CD4-positive, alpha-beta memory T cell (primary cell): ENCODE measurements around the gene IQGAP3. TPM values are rescaled to one million over a fixed set of nuclear protein-coding genes. Genes with fewer than 3 reads are reported as not detected.

ENCODE experiments used
- CTCF ChIA-PET: fragments of 350-600 bp; sonication (Branson Sonifier 250); formaldehyde crosslinking; loops from one replicate; lab custom pipeline; 2021; ENCODE audit warnings: inconsistent platforms; ENCODE audit not compliant: partially characterized antibody; lab: Charles Lee
- POLR2A ChIA-PET: fragments of 350-600 bp; sonication (Branson Sonifier 250); formaldehyde crosslinking; loops from one replicate; lab custom pipeline; 2021; ENCODE audit not compliant: partially characterized antibody; lab: Charles Lee
- DNase-seq, 5 donors: peaks; one replicate each; pipeline versions ENCODE4 v3.0.0 to v3.0.0-alpha.2; 2020 to 2022; ENCODE audit warnings: mixed read lengths in 1 of 5
- H3K27ac ChIP-seq: one replicate; pipeline ENCODE4 v1.7.0; 2013; ENCODE audit warnings: low read depth, low read length
- H3K27me3 ChIP-seq: 2 replicates; pipeline ENCODE4 v1.7.0; 2013; ENCODE audit warnings: mild to moderate bottlenecking, low read length, moderate library complexity; ENCODE audit not compliant: insufficient read depth
- H3K36me3 ChIP-seq: 2 replicates; pipeline ENCODE4 v1.7.0; 2013; ENCODE audit warnings: mild to moderate bottlenecking, low read length, moderate library complexity; ENCODE audit not compliant: insufficient read depth
- H3K4me1 ChIP-seq: 2 replicates; pipeline ENCODE4 v1.7.0; 2013; ENCODE audit warnings: mild to moderate bottlenecking, low read length, moderate library complexity; ENCODE audit not compliant: insufficient read depth
- H3K4me3 ChIP-seq, 2 donors: one replicate each; pipeline ENCODE4 v1.7.0; 2013; ENCODE audit warnings: low read length in 2 of 2, mild to moderate bottlenecking in 1 of 2
- H3K9me3 ChIP-seq, 2 donors: one replicate each; pipeline ENCODE4 v1.7.0; 2013; ENCODE audit warnings: low read length in 2 of 2, control low read depth in 1 of 2; ENCODE audit not compliant: control insufficient read depth in 1 of 2
- H3K27ac Mint-ChIP-seq, 7 donors: one replicate each; pipeline ENCODE4 v1.8.0; 2020 to 2021; ENCODE audit warnings: mixed read lengths in 7 of 7, mild to moderate bottlenecking in 6 of 7, inconsistent platforms in 3 of 7, moderate library complexity in 3 of 7
- H3K27me3 Mint-ChIP-seq, 2 donors: one replicate each; pipeline ENCODE4 v1.8.0; 2020 to 2021; ENCODE audit warnings: mixed read lengths in 2 of 2
- H3K36me3 Mint-ChIP-seq, 2 donors: one replicate each; pipeline ENCODE4 v1.8.0; 2020 to 2021; ENCODE audit warnings: mixed read lengths in 2 of 2, inconsistent platforms in 1 of 2, mild to moderate bottlenecking in 1 of 2
- H3K4me1 Mint-ChIP-seq, 4 donors: one replicate each; pipeline ENCODE4 v1.8.0; 2020 to 2021; ENCODE audit warnings: mixed read lengths in 4 of 4, mild to moderate bottlenecking in 1 of 4
- H3K4me3 Mint-ChIP-seq, 8 donors: one replicate each; pipeline ENCODE4 v1.8.0; 2020 to 2021; ENCODE audit warnings: mixed read lengths in 8 of 8, mild to moderate bottlenecking in 7 of 8, moderate library complexity in 6 of 8, inconsistent platforms in 3 of 8
- H3K9me3 Mint-ChIP-seq, 8 donors: one replicate each; pipeline ENCODE4 v1.8.0; 2020 to 2021; ENCODE audit warnings: mixed read lengths in 8 of 8, mild to moderate bottlenecking in 5 of 8, inconsistent platforms in 3 of 8, moderate library complexity in 1 of 8
- intact Hi-C: fragments of 100-400 bp; cut with micrococcal nuclease; formaldehyde crosslinking; loops from one replicate; pipeline ENCODE4 v1.15.1; 2023
- polyA plus RNA-seq, 2 donors: library from polyadenylated mRNA; unstranded; fragments of 300-500 nt; fragmentation: Illumina TruSeq; gene quantifications; one replicate each; pipeline ENCODE4 v1.2.3, GENCODE V29; 2021
- total RNA-seq, 2 experiments: library from RNA; stranded (reverse); gene quantifications; one replicate each; pipeline ENCODE4 v1.2.3, GENCODE V29; 2021

The IQGAP3 gene
- total and polyA plus RNA-seq, 4 experiments from 2014 or later, result not detected

GRCh38 chr1:156484480-156485058 is 87.8 kb downstream of the IQGAP3 start:
- Mint-ChIP-seq H3K4me1 (peaks cover 61 to 89% (median 77%) of the 10 kb centered on the region in 4 donors), H3K27ac (peak overlapping the region; percentile 48 to 87 (median 77)), H3K27me3 (no peaks in the 10 kb centered on the region), H3K36me3 (peaks cover 32 to 63% of the 10 kb centered on the region in 2 donors), H3K4me3 (no peak overlapping the region), H3K9me3 (peaks cover 0 to 3% (median 0%) of the 10 kb centered on the region in 8 donors)
- DNase-seq, result no peak
- H3K9me3 ChIP-seq, result no peaks in the 10 kb centered on the region
- H3K4me1 ChIP-seq, result peaks cover 87% of the 10 kb centered on the region
- ChIA-PET POLR2A (interaction anchor here (0.6 to 14.5 kb wide), 3 partner anchors 19 to 204 kb away, joined by 3 to 376 read pairs (median 4); partner anchors contain the start of gene MEF2D), CTCF (interaction anchor here (0.8 to 14.7 kb wide), 4 partner anchors 15 to 124 kb away, joined by 3 to 257 read pairs (median 6); partner anchors contain the start of gene MEF2D)
- no peak overlapping the region for H3K4me3 ChIP-seq
- peaks cover 42% of the 10 kb centered on the region for H3K36me3 ChIP-seq
- no peaks in the 10 kb centered on the region for H3K27me3 ChIP-seq
- intact Hi-C loops, result no loop called here
- no peak overlapping the region for H3K27ac ChIP-seq

- peaks cover 53% of the 10 kb centered on the region for H3K36me3 ChIP-seq
- intact Hi-C loops, result no loop called here
Measured at GRCh38 chr1:156483397-156483796, 89.0 kb downstream of the IQGAP3 start.

DNA sequence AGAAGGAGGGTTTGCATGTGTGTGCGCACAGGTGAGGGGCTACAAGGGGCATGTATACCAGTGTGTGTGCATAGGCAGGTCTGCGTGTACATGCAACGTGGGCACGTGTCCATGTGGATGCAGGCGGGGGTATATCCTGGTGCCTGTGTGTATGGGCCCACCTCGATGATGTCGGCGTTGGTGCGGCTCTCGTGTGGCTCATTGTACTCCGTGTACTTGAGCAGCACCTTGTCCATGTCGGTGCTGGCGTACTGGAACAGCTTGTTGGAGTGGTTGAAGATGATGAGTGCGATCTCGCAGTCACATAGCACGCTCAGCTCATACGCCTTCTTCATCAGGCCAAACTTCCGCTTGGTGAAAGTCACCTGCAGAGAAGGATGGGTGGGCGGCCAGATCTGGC is 90.1 kb downstream of the IQGAP3 start:
- peak overlapping the region; percentile 20 to 97 (median 92) for H3K27ac Mint-ChIP-seq
- POLR2A ChIA-PET, result interaction anchor here (14.5 kb wide), 1 partner anchor 21 kb away, joined by 376 read pairs; the partner anchor contains the start of gene MEF2D
- H3K4me3 Mint-ChIP-seq, result peak overlapping the region in 1 of 8 donors; percentile 5

More at GRCh38 chr1:156483397-156483796, 89.0 kb downstream of the IQGAP3 start:
- peaks cover 0 to 3% (median 0%) of the 10 kb centered on the region in 8 donors for H3K9me3 Mint-ChIP-seq
- DNase-seq, result no peak
- Histone ChIP-seq H3K27me3 (no peaks in the 10 kb centered on the region), H3K27ac (no peak overlapping the region), H3K9me3 (no peaks in the 10 kb centered on the region), H3K4me1 (peaks cover 75% of the 10 kb centered on the region), H3K4me3 (no peak overlapping the region)
- peaks cover 51 to 78% (median 66%) of the 10 kb centered on the region in 4 donors for H3K4me1 Mint-ChIP-seq
- H3K4me3 Mint-ChIP-seq, result peak overlapping the region in 1 of 8 donors; percentile 31
- ChIA-PET POLR2A (interaction anchor here (1.2 to 14.5 kb wide), 2 partner anchors 11 to 20 kb away, joined by 5 to 376 read pairs; partner anchors contain the start of gene MEF2D), CTCF (interaction anchor here (1.2 to 14.7 kb wide), 6 partner anchors 8 to 125 kb away, joined by 3 to 257 read pairs (median 9); partner anchors contain the start of gene MEF2D)
- H3K36me3 Mint-ChIP-seq, result peaks cover 41 to 66% of the 10 kb centered on the region in 2 donors
- peak overlapping the region in 5 of 7 donors; percentile 48 to 91 (median 73) for H3K27ac Mint-ChIP-seq
- no peaks in the 10 kb centered on the region for H3K27me3 Mint-ChIP-seq

DNA sequence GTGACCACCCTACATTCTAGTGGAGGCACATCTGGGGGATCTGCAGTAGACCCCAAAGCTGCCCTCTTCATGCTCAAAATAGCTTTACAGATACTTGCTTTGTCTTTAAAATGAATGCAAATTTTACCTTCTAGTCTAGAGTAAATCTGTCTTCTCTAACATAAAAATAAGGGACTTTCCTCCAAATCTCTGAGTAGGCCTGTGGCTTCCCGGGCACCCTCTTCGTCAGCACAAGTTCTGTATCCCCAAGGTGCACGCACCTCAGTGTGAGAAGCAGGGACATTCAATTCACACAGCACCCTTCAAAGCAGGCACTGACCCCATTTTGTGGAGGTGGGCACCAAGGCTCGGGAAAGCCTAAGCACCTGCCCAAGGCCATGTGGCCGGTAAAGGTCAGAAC is 90.8 kb downstream of the IQGAP3 start:
- Mint-ChIP-seq H3K27me3 (no peaks in the 10 kb centered on the region), H3K27ac (peak overlapping the region; percentile 75 to 97 (median 92)), H3K36me3 (peaks cover 51 to 78% of the 10 kb centered on the region in 2 donors), H3K4me3 (peak overlapping the region in 5 of 8 donors; percentile 5 to 43 (median 35)), H3K9me3 (peaks cover 0 to 2% (median 0%) of the 10 kb centered on the region in 8 donors), H3K4me1 (peaks cover 36 to 59% (median 50%) of the 10 kb centered on the region in 4 donors)
- Histone ChIP-seq H3K36me3 (peaks cover 71% of the 10 kb centered on the region), H3K27ac (peak overlapping the region; percentile 42), H3K4me1 (peaks cover 56% of the 10 kb centered on the region), H3K27me3 (no peaks in the 10 kb centered on the region), H3K9me3 (no peaks in the 10 kb centered on the region), H3K4me3 (no peak overlapping the region)
- CTCF ChIA-PET, result interaction anchor here (0.6 to 14.7 kb wide), 20 partner anchors 10 to 146 kb away, joined by 3 to 257 read pairs (median 8); partner anchors contain the start of genes GPATCH4, IQGAP3 and MEF2D
- POLR2A ChIA-PET, result interaction anchor here (0.9 to 14.5 kb wide), 7 partner anchors 8 to 225 kb away, joined by 3 to 376 read pairs (median 7); partner anchors contain the start of genes GPATCH4, MEF2D and NAXE
- DNase-seq, result peak in 2 of 5 donors; percentile 39 to 65
- intact Hi-C loops, result no loop called here

More for the DNA sequence above, 90.1 kb downstream of the IQGAP3 start:
- no peak for DNase-seq
- peaks cover 46 to 71% of the 10 kb centered on the region in 2 donors for H3K36me3 Mint-ChIP-seq
- CTCF ChIA-PET, result interaction anchor here (1.6 to 14.7 kb wide), 7 partner anchors 9 to 126 kb away, joined by 6 to 257 read pairs (median 18); partner anchors contain the start of genes GPATCH4 and MEF2D
- intact Hi-C loops, result no loop called here
- peaks cover 42 to 67% (median 55%) of the 10 kb centered on the region in 4 donors for H3K4me1 Mint-ChIP-seq
- no peaks in the 10 kb centered on the region for H3K9me3 ChIP-seq
- H3K27ac ChIP-seq, result peak overlapping the region; percentile 42
- H3K9me3 Mint-ChIP-seq, result peaks cover 0 to 3% (median 0%) of the 10 kb centered on the region in 8 donors
- no peaks in the 10 kb centered on the region for H3K27me3 ChIP-seq
- no peak overlapping the region for H3K4me3 ChIP-seq
- H3K36me3 ChIP-seq, result peaks cover 64% of the 10 kb centered on the region
- no peaks in the 10 kb centered on the region for H3K27me3 Mint-ChIP-seq
- H3K4me1 ChIP-seq, result peaks cover 64% of the 10 kb centered on the region

GRCh38 chr1:156480411-156481192 is 91.8 kb downstream of the IQGAP3 start:
- ChIA-PET POLR2A (interaction anchor here (0.9 to 14.5 kb wide), 9 partner anchors 9 to 226 kb away, joined by 3 to 376 read pairs (median 6); partner anchors contain the start of genes GPATCH4, MEF2D and NAXE), CTCF (interaction anchor here (0.6 to 14.7 kb wide), 28 partner anchors 10 to 177 kb away, joined by 3 to 257 read pairs (median 6); partner anchors contain the start of genes GPATCH4, IQGAP3, MEF2D and NAXE)
- peak overlapping the region; percentile 75 to 97 (median 92) for H3K27ac Mint-ChIP-seq
- peaks cover 31 to 53% (median 44%) of the 10 kb centered on the region in 4 donors for H3K4me1 Mint-ChIP-seq
- H3K4me1 ChIP-seq, result peaks cover 47% of the 10 kb centered on the region
- peak; percentile 77 to 81 (median 80) for DNase-seq
- intact Hi-C loops, result loop anchor here (1.0 kb wide), 5 partner anchors 20 to 128 kb away; partner anchors contain the start of gene MEF2D
- no peak overlapping the region for H3K4me3 ChIP-seq
- peak overlapping the region in 6 of 8 donors; percentile 33 to 58 (median 46) for H3K4me3 Mint-ChIP-seq
- H3K9me3 ChIP-seq, result no peaks in the 10 kb centered on the region
- peaks cover 0 to 2% (median 0%) of the 10 kb centered on the region in 8 donors for H3K9me3 Mint-ChIP-seq
- no peaks in the 10 kb centered on the region for H3K27me3 Mint-ChIP-seq
- H3K27me3 ChIP-seq, result no peaks in the 10 kb centered on the region
- H3K27ac ChIP-seq, result peak overlapping the region; percentile 42
- peaks cover 57 to 85% of the 10 kb centered on the region in 2 donors for H3K36me3 Mint-ChIP-seq
- H3K36me3 ChIP-seq, result peaks cover 72% of the 10 kb centered on the region

DNA sequence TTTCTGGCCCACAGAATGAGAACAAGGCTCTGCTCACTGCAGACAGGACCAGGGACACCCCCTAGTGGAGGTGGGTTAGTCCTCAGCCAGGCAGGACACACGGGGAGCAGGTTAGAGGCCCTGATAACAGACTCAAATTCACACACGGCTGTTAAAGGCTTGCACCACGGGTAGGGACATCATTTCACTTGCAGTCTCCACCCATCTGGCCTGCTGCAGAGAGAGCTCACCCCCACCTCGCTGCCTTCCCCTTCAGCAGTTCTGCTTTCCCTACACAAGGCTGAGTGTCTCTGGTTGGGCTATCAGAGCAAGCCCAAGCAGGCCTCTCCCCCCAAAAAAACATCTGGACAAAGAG is 92.4 kb downstream of the IQGAP3 start:
- peaks cover 57 to 90% of the 10 kb centered on the region in 2 donors for H3K36me3 Mint-ChIP-seq
- intact Hi-C loops, result loop anchor here (1.0 kb wide), 5 partner anchors 20 to 128 kb away; partner anchors contain the start of gene MEF2D
- peaks cover 43% of the 10 kb centered on the region for H3K4me1 ChIP-seq
- no peaks in the 10 kb centered on the region for H3K27me3 Mint-ChIP-seq
- peaks cover 0 to 2% (median 0%) of the 10 kb centered on the region in 8 donors for H3K9me3 Mint-ChIP-seq
- no peaks in the 10 kb centered on the region for H3K27me3 ChIP-seq
- no peak for DNase-seq
- peak overlapping the region; percentile 42 for H3K27ac ChIP-seq
- no peaks in the 10 kb centered on the region for H3K9me3 ChIP-seq
- ChIA-PET POLR2A (interaction anchor here (1.3 to 14.5 kb wide), 7 partner anchors 9 to 128 kb away, joined by 4 to 376 read pairs (median 7); partner anchors contain the start of genes GPATCH4, MEF2D and NAXE), CTCF (interaction anchor here (0.6 to 14.7 kb wide), 25 partner anchors 10 to 178 kb away, joined by 3 to 257 read pairs (median 6); partner anchors contain the start of genes GPATCH4, IQGAP3, MEF2D and NAXE)
- H3K4me3 Mint-ChIP-seq, result no peak overlapping the region
- peaks cover 77% of the 10 kb centered on the region for H3K36me3 ChIP-seq
- peak overlapping the region in 6 of 7 donors; percentile 70 to 97 (median 91) for H3K27ac Mint-ChIP-seq
- H3K4me3 ChIP-seq, result no peak overlapping the region
- peaks cover 31 to 53% (median 42%) of the 10 kb centered on the region in 4 donors for H3K4me1 Mint-ChIP-seq
